ENCODE data around the gene TSSK3. TPM values are rescaled to one million over a fixed set of nuclear protein-coding genes. Genes with fewer than 3 reads are reported as not detected.
"Not testable (repeated sequence)": the region's sequence is repeated elsewhere in the genome, so short reads cannot be mapped to it uniquely, and the experiment has no call there.

TSSK3 gene
- total RNA-seq, 1 donor from 2014 or later, result 4.8 TPM

DNA sequence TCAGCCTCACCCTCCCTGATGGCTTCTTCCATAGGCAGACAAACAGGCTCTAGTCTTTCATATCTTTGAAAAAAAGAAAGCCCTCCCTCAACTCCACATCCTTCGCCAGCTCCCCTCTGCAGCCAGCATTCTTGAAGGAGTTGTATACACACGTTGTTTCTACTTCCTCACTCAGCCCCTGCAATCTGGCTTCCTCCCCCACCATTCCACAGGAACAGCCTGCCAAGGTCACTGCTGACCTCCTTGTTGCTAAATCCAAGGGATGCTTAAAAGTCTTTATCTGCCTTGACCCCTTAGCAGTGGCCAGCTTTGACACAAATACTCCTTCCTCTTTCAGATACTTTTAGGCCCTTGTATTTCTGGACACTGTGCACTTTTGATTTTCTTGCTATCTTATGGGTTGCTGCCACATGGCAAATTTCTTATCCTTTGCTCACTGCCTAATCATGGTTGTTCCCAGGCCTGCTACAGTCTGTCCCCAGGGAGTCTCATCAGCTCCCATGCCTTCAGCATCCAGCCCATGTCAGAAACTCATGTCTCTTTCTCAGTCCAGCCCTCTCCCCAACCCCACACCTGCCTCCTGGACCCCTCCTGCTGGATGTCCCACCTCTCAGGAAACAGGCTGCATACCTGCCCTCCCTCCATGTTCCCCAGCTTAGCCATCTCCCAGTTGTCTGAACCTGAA is 8.3 kb upstream of the TSSK3 start:
- Histone ChIP-seq H3K4me3 (no peak overlapping the region), H3K9me3 (no peaks in the 10 kb centered on the region), H3K27ac (peak overlapping the region; percentile 18), H3K4me1 (peaks cover 12 to 29% of the 10 kb centered on the region in 2 donors), H3K36me3 (peaks cover 0 to under 1% of the 10 kb centered on the region in 2 donors), H3K27me3 (no peaks in the 10 kb centered on the region)
- no peak for DNase-seq (ENCODE audit: low spot score in 2 of 2)
- intact Hi-C loops (cut with DNase I), result no loop called here
- TF ChIP-seq, protein P1, sequence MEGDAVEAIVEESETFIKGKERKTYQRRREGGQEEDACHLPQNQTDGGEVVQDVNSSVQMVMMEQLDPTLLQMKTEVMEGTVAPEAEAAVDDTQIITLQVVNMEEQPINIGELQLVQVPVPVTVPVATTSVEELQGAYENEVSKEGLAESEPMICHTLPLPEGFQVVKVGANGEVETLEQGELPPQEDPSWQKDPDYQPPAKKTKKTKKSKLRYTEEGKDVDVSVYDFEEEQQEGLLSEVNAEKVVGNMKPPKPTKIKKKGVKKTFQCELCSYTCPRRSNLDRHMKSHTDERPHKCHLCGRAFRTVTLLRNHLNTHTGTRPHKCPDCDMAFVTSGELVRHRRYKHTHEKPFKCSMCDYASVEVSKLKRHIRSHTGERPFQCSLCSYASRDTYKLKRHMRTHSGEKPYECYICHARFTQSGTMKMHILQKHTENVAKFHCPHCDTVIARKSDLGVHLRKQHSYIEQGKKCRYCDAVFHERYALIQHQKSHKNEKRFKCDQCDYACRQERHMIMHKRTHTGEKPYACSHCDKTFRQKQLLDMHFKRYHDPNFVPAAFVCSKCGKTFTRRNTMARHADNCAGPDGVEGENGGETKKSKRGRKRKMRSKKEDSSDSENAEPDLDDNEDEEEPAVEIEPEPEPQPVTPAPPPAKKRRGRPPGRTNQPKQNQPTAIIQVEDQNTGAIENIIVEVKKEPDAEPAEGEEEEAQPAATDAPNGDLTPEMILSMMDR (IDR thresholded peaks at IDR 0.05), result no peak

GRCh38 chr1:32355778-32356177 is 6.6 kb upstream of the TSSK3 start:
- H3K27ac ChIP-seq; H3K4me3 ChIP-seq; H3K36me3 ChIP-seq; H3K9me3 ChIP-seq; DNase-seq (ENCODE audit: low spot score in 2 of 2); intact Hi-C loops (cut with DNase I); H3K27me3 ChIP-seq: not testable (repeated sequence)
- H3K4me1 ChIP-seq, result peaks cover 12 to 27% of the 10 kb centered on the region in 2 donors

DNA sequence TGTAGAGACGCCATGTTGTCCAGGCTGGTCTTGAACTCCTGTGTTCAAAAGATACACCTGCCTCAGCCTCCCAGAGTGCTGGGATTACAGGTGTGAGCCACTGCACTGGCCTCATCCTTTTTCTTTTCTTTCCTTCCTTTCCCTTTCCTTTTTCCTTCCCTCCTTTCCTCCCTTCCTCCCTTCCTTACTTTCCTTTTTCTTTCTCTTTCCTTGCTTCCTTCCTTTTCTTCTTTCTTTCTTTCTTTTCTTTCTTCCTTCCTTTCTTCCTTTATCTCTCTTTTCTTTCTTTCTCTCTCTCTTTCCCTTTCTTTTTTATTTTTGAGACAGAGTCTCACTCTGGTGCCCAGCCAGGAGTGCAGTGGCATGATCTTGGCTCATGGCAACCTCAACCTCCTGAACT is 5.9 kb upstream of the TSSK3 start:
- intact Hi-C loops (cut with DNase I), result no loop called here
- Histone ChIP-seq H3K9me3 (no peaks in the 10 kb centered on the region), H3K27me3 (no peaks in the 10 kb centered on the region), H3K27ac (no peak overlapping the region), H3K4me3 (no peak overlapping the region), H3K36me3 (peaks cover 0 to 4% of the 10 kb centered on the region in 2 donors), H3K4me1 (peaks cover 12 to 25% of the 10 kb centered on the region in 2 donors)
- no peak for DNase-seq (ENCODE audit: low spot score in 2 of 2)
- TF ChIP-seq, protein P1 (IDR thresholded peaks at IDR 0.05), result no peak

DNA sequence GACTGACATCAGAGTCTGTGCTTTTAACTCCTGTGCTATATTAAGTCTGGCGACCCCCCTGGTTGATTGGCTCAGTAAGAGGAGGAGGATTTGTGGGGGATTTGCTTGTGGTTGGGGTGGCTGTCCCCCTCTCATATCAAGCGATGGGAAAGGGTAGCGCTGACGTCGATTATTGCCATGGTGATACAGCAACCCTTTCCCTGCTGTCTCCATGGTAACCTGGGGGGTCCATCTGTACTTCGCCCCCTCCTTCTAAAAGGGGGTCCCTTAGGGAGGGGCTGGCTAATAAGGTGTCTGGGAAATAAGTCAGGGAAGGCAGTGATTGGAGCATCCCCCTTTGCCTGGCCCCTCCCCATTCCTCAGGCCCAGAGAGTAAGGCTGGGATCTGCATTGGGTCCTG is 4.7 kb upstream of the TSSK3 start:
- TF ChIP-seq, protein P1 (IDR thresholded peaks at IDR 0.05), result no peak
- Histone ChIP-seq H3K9me3 (no peaks in the 10 kb centered on the region), H3K27me3 (no peaks in the 10 kb centered on the region), H3K27ac (no peak overlapping the region), H3K4me1 (peaks cover 6 to 26% of the 10 kb centered on the region in 2 donors), H3K4me3 (no peak overlapping the region), H3K36me3 (peaks cover 0 to 4% of the 10 kb centered on the region in 2 donors)
- intact Hi-C loops (cut with DNase I), result no loop called here
- no peak for DNase-seq (ENCODE audit: low spot score in 2 of 2)

DNA sequence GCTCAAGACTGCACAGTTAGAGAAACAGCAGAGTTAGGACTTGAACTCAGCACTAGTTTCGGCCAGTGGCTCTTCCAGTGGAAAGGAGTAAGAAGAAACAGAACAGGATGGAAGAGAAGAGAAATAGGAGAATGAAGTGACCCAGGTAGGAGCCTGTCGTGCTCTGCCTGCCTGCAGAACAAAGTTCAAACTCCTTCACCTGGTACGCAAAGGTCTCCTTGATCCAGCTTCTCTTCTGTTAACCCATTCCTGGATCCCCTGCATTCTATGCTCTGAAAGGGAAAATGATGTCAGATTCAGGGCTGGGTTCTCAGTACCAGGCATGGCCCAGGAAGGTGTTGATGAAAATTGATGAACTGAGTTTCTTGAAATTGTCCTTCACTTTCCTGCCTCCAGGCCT is 3.9 kb upstream of the TSSK3 start:
- TF ChIP-seq, protein P1 (IDR thresholded peaks at IDR 0.05), result no peak
- Histone ChIP-seq H3K4me3 (no peak overlapping the region), H3K4me1 (peaks cover 0 to 18% of the 10 kb centered on the region in 2 donors), H3K27ac (no peak overlapping the region), H3K36me3 (peaks cover 0 to 4% of the 10 kb centered on the region in 2 donors), H3K9me3 (no peaks in the 10 kb centered on the region), H3K27me3 (no peaks in the 10 kb centered on the region)
- DNase-seq (ENCODE audit: low spot score in 2 of 2), result no peak
- intact Hi-C loops (cut with DNase I), result no loop called here

DNA sequence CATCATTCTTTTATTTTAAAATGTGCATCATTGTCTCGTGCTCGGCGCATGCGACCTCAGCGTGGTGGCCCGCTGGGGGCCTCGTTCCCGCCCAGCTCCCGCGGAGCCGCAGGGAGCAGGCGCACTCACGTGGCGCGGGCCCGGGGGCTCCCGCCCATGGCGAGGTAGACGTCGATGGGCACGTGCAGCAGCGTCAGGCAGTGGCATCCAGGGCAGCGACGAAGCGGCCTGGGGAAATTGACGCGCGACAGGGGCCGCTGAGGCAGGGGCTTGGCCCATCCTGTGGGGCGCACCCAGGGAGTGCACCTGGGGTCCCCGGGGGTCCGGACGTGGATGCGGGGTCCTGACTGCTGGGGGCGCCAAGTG is 1.0 kb upstream of the TSSK3 start:
- H3K9me3 ChIP-seq, result no peaks in the 10 kb centered on the region
- intact Hi-C loops (cut with DNase I), result no loop called here
- H3K27ac ChIP-seq, result no peak overlapping the region
- peak overlapping the region in 1 of 2 donors; percentile 68 for H3K4me3 ChIP-seq
- peaks cover 11 to 25% of the 10 kb centered on the region in 2 donors for H3K36me3 ChIP-seq
- H3K4me1 ChIP-seq, result peaks cover 0 to 10% of the 10 kb centered on the region in 2 donors
- no peaks in the 10 kb centered on the region for H3K27me3 ChIP-seq
- DNase-seq (ENCODE audit: low spot score in 2 of 2), result no peak
- TF ChIP-seq, protein P1 (IDR thresholded peaks at IDR 0.05), result no peak
